Right ventricle myocardium superior (tissue), 1 donor: ENCODE results near the gene CAMKMT. TPM values are rescaled to one million over a fixed set of nuclear protein-coding genes. Genes with fewer than 3 reads are reported as not detected.

ENCODE experiments used
- ATAC-seq: fragments of 200-7000 bp; cut with Tn5 transposase; one replicate; pipeline ENCODE4 v1.9.1; 2020; ENCODE audit warnings: mild to moderate bottlenecking; ENCODE audit not compliant: poor library complexity
- DNase-seq: peaks from one replicate; pipeline ENCODE4 v3.0.0-alpha.2; 2020
- intact Hi-C: fragments of 100-400 bp; cut with DNase I; formaldehyde crosslinking; loops from one replicate; pipeline ENCODE4 v1.11.2; 2022
- total RNA-seq: library from RNA; stranded (reverse); fragmentation: NEBNext Ultra II Directional; extraction: Animal tissue kit (Norgen Biotek cat#: 25700); gene quantifications from one replicate; pipeline ENCODE4 v1.2.1, GENCODE V29; 2021
- donor health status: DM: no; HTN: yes; CAD: no; lungs with severe emphysema.

The CAMKMT gene
- total RNA-seq, 1 donor from 2014 or later = 5.1 TPM

DNA sequence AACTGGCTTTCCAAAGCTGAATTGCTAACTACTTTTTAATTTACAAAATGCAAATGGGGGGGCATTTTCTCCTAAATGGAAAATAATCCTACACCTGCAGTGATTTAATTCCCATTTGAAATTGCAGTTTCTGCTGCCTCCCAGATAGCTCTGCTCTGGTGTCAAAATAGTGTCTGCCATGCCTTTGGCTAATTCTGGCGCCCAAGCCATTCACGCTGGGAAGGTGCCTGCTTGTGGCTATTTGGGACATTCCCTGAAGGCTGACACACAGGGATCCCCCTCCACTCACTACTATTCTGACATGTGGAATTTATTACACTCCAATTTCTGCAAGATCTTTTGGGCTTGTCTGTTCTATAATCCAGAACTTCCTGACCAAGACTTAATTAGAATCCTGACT lies 451.4 kb downstream of the CAMKMT start:
- intact Hi-C loops = no loop called here

GRCh38 chr2:44813658-44814057 lies 451.9 kb downstream of the CAMKMT start:
- DNase-seq (no peak), ATAC-seq (no peak)
- intact Hi-C loops = no loop called here

More for the DNA sequence above, 451.4 kb downstream of the CAMKMT start:
- no peak for ATAC-seq
- no peak for DNase-seq

DNA sequence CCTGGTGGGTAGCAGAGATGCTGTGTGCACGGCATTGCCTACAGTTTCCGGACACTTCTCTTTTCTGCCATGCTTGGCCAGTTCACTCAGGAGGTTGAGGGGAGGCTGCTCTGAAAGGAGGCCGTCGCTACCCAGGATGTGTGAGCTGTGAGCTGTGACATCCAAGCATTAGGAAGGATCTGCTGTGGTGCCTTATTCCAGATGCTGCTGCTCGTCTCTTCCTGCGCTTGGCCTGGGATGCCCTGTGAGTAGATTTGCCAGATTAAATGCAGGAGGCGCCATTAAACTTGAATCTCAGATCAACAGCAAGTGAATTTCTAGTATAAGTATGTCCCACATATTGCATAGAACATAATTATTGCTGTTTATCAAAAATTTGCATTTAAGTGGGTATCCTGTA lies 455.5 kb downstream of the CAMKMT start:
- intact Hi-C loops = no loop called here
- DNase-seq = no peak
- no peak for ATAC-seq

DNA sequence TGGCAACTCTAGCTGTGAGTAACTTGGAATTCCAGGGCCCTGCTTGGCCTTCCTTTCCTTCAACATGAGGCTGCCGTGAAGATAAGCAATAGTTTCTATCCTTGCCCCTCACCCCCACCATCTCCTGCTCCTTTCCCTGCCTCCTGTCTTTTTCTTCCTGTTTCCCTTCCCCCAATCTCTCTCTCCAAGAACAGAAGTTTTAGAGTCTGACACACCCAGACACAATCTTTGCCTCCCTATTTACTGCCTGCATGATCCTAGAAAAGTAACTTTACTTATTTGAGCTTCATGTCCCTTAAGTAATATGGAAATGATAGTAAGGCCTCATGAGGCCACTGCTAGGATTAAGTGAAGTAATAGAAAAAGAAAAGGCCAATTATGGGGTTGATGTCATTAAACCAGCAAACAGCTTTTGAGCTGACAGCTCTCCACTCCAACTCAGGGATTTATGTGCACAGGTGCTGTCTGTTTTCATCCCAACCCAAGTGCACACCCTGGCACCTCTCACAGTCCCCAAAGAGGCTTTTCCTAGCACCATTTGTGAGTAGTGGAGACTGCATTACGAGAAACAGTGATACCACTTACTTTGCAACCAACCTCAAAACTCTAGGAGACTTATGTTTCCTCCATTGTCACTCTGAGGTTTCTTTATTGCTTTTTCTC lies 456.1 kb downstream of the CAMKMT start:
- ATAC-seq (no peak), DNase-seq (no peak)
- intact Hi-C loops = no loop called here

DNA sequence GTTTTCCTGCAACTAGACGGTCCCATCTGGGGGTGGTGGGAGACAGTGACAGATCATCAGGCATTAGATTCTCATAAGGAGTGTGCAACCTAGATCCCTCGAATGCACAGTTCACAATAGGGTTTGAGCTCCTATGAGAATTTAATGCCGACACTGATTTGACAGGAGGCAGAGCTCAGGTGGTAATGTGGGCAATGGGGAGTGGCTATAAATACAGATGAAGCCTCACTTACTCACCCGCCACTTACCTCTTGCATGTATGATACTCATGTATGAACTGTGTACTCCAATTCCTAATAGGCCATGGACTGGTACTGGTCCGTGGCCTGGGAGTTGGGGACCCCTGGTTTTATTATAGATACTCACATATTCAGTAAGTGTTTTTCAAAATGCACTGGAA lies 457.3 kb downstream of the CAMKMT start:
- no peak for ATAC-seq
- DNase-seq = no peak
- intact Hi-C loops = no loop called here

GRCh38 chr2:44821500-44821899 lies 459.8 kb downstream of the CAMKMT start:
- intact Hi-C loops = no loop called here
- DNase-seq = no peak
- no peak for ATAC-seq

DNA sequence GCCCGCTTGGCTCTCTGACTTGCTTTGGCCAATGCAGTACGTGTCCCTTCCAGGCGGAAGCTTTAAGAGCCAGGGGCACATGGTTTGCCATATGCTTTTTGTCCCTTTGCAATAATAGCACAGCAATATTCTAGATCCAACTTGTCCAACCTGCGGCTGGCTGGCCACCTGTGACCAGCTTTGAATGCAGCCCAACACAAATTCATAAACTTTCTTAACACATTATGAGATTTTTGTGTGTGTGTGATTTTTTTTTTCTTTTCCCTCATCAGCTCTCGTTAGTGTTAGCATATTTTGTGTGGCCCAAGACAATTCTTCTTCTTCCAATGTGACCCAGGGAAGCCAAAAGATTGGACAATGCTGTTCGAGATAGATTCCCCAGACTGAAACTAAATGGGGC lies 460.4 kb downstream of the CAMKMT start:
- DNase-seq (no peak), ATAC-seq (no peak)
- intact Hi-C loops = no loop called here

Other genes with a start within 250 kb of the CAMKMT start
- gene PPM1B, start 193.1 kb upstream of the CAMKMT start, total RNA-seq = 54.8 TPM
- gene SLC3A1, start 86.5 kb upstream of the CAMKMT start, total RNA-seq = not detected
- gene PREPL, start 453 bp upstream of the CAMKMT start, total RNA-seq = 72.0 TPM